ENCODE data around the gene HHATL.

GRCh38 chr3:42729404-42730145 lies 27.0 kb upstream of the HHATL start:
- no peak for TF ChIP-seq EP300 (IDR thresholded peaks at IDR 0.05)
- no peak for TF ChIP-seq CTCF (IDR thresholded peaks at IDR 0.05)
- TF ChIP-seq POLR2AphosphoS5 (IDR thresholded peaks at IDR 0.05) = no peak
